Neural progenitor cell (in vitro differentiated cells): ENCODE measurements around the gene FSTL4. TPM values are rescaled to one million over a fixed set of nuclear protein-coding genes. Genes with fewer than 3 reads are reported as not detected.

ENCODE experiments used
- DNase-seq: peaks from one replicate; pipeline ENCODE4 v3.0.0-alpha.2; 2016; ENCODE audit warnings: low spot score
- H2AFZ ChIP-seq: fragments of 200-600 bp; sonication (generic); replicated peaks from 2 replicates; pipeline ENCODE4 v1.6.1; 2016; ENCODE audit warnings: antibody characterized with exemption
- H3F3A ChIP-seq: fragments of 200-600 bp; sonication (generic); 2 replicates; pipeline ENCODE4 v1.6.1; 2016; ENCODE audit warnings: antibody characterized with exemption, low read depth
- H3K27ac ChIP-seq: fragments of 200-600 bp; sonication (generic); 2 replicates; pipeline ENCODE4 v1.5.1; 2016; ENCODE audit warnings: mild to moderate bottlenecking
- H3K27me3 ChIP-seq: fragments of 200-600 bp; sonication (generic); 2 replicates; pipeline ENCODE4 v1.6.1; 2016; ENCODE audit warnings: mild to moderate bottlenecking, moderate library complexity
- H3K36me3 ChIP-seq: fragments of 200-600 bp; sonication (generic); 2 replicates; pipeline ENCODE4 v1.5.1; 2016
- H3K4me1 ChIP-seq: fragments of 200-600 bp; sonication (generic); 2 replicates; pipeline ENCODE4 v1.6.1; 2016; ENCODE audit warnings: mixed run types
- H3K4me2 ChIP-seq: fragments of 200-600 bp; sonication (generic); 2 replicates; pipeline ENCODE4 v1.6.1; 2016
- H3K4me3 ChIP-seq: fragments of 200-600 bp; sonication (generic); 2 replicates; pipeline ENCODE4 v1.5.1; 2016
- H3K79me2 ChIP-seq: fragments of 200-600 bp; sonication (generic); 2 replicates; pipeline ENCODE4 v1.6.1; 2016; ENCODE audit warnings: low read depth
- H3K9ac ChIP-seq: fragments of 200-600 bp; sonication (generic); 2 replicates; pipeline ENCODE4 v1.6.1; 2016
- H3K9me3 ChIP-seq: fragments of 200-600 bp; sonication (generic); 2 replicates; pipeline ENCODE4 v1.5.1; 2016; ENCODE audit warnings: low read depth
- H4K20me1 ChIP-seq: fragments of 200-600 bp; sonication (generic); 2 replicates; pipeline ENCODE4 v1.6.1; 2016; ENCODE audit warnings: low read depth
- H3K27ac Mint-ChIP-seq: 3 replicates; pipeline ENCODE4 v1.8.0; 2021; ENCODE audit warnings: mixed read lengths
- H3K27me3 Mint-ChIP-seq: 2 replicates; pipeline ENCODE4 v1.8.0; 2022; ENCODE audit warnings: low read depth, mild to moderate bottlenecking, inconsistent platforms, moderate library complexity, mixed read lengths; ENCODE audit not compliant: insufficient read depth
- H3K36me3 Mint-ChIP-seq: 3 replicates; pipeline ENCODE4 v1.8.0; 2021; ENCODE audit warnings: mixed read lengths
- H3K4me1 Mint-ChIP-seq: 3 replicates; pipeline ENCODE4 v1.8.0; 2021; ENCODE audit warnings: mixed read lengths
- H3K4me3 Mint-ChIP-seq: 3 replicates; pipeline ENCODE4 v1.8.0; 2021; ENCODE audit warnings: mild to moderate bottlenecking, moderate library complexity, mixed read lengths
- H3K9me3 Mint-ChIP-seq: 3 replicates; pipeline ENCODE4 v1.8.0; 2020; ENCODE audit warnings: mixed read lengths
- CTCF ChIP-seq: fragments of 200-600 bp; sonication (generic); IDR thresholded peaks from 2 replicates; pipeline ENCODE4 v1.5.1; 2017; ENCODE audit warnings: antibody characterized with exemption, mild to moderate bottlenecking
- EZH2 ChIP-seq: fragments of 200-600 bp; sonication (generic); IDR thresholded peaks from 2 replicates; pipeline ENCODE4 v1.6.1; 2017; ENCODE audit warnings: antibody characterized with exemption, mild to moderate bottlenecking, moderate library complexity
- EZH2phosphoT487 ChIP-seq: fragments of 200-600 bp; sonication (generic); IDR thresholded peaks from 2 replicates; pipeline ENCODE4 v1.6.1; 2017; ENCODE audit warnings: antibody characterized with exemption
- total RNA-seq: library from RNA; depleted of rRNA; stranded (reverse); fragments of >200 nt; gene quantifications from 2 replicates; pipeline ENCODE4 v1.2.3, GENCODE V29; 2015; ENCODE audit warnings: low replicate concordance

The FSTL4 gene
- total RNA-seq, 1 donor from 2014 or later: 0.95 TPM

GRCh38 chr5:133359861-133360260 lies 252.5 kb downstream of the FSTL4 start:
- TF ChIP-seq CTCF (no peak), EZH2 (no peak), EZH2phosphoT487 (no peak)
- H3K9me3 Mint-ChIP-seq: no peaks in the 10 kb centered on the region
- peaks cover 82% of the 10 kb centered on the region for H3K4me1 Mint-ChIP-seq
- peak overlapping the region; percentile 46 for H3K27ac Mint-ChIP-seq
- H3K9ac ChIP-seq: no peak overlapping the region
- no peaks in the 10 kb centered on the region for H3K9me3 ChIP-seq
- no peaks in the 10 kb centered on the region for H3K36me3 ChIP-seq
- H2AFZ ChIP-seq: no peak overlapping the region
- H3K36me3 Mint-ChIP-seq: no peaks in the 10 kb centered on the region
- H3K4me1 ChIP-seq: peaks cover 66% of the 10 kb centered on the region
- no peak overlapping the region for H3K4me3 ChIP-seq
- peaks cover 42% of the 10 kb centered on the region for H3F3A ChIP-seq
- H3K27me3 ChIP-seq: no peaks in the 10 kb centered on the region
- no peak overlapping the region for H3K4me3 Mint-ChIP-seq
- no peak for DNase-seq
- H3K79me2 ChIP-seq: no peaks in the 10 kb centered on the region
- peak overlapping the region; percentile 47 for H3K4me2 ChIP-seq
- no peak overlapping the region for H3K27ac ChIP-seq
- peaks cover 12% of the 10 kb centered on the region for H3K27me3 Mint-ChIP-seq
- no peaks in the 10 kb centered on the region for H4K20me1 ChIP-seq

- Histone ChIP-seq H2AFZ (no peak overlapping the region), H3F3A (peaks cover 48% of the 10 kb centered on the region), H4K20me1 (no peaks in the 10 kb centered on the region), H3K9ac (no peak overlapping the region), H3K36me3 (no peaks in the 10 kb centered on the region), H3K27ac (no peak overlapping the region), H3K4me2 (no peak overlapping the region), H3K27me3 (no peaks in the 10 kb centered on the region), H3K9me3 (no peaks in the 10 kb centered on the region), H3K4me1 (peaks cover 61% of the 10 kb centered on the region), H3K4me3 (no peak overlapping the region), H3K79me2 (no peaks in the 10 kb centered on the region)
- no peak for TF ChIP-seq EZH2
- no peak for TF ChIP-seq EZH2phosphoT487
- no peak for TF ChIP-seq CTCF
- Mint-ChIP-seq H3K4me1 (peaks cover 82% of the 10 kb centered on the region), H3K27ac (peak overlapping the region; percentile 25), H3K36me3 (no peaks in the 10 kb centered on the region), H3K9me3 (no peaks in the 10 kb centered on the region), H3K4me3 (no peak overlapping the region), H3K27me3 (peaks cover 11% of the 10 kb centered on the region)
- no peak for DNase-seq
Observed at GRCh38 chr5:133358271-133358670, 254.1 kb downstream of the FSTL4 start.

GRCh38 chr5:133357758-133358157 lies 254.6 kb downstream of the FSTL4 start:
- H3K9ac ChIP-seq: no peak overlapping the region
- no peaks in the 10 kb centered on the region for H3K36me3 Mint-ChIP-seq
- no peaks in the 10 kb centered on the region for H3K36me3 ChIP-seq
- no peak overlapping the region for H2AFZ ChIP-seq
- H3K9me3 ChIP-seq: no peaks in the 10 kb centered on the region
- DNase-seq: no peak
- no peaks in the 10 kb centered on the region for H3K79me2 ChIP-seq
- no peaks in the 10 kb centered on the region for H3K9me3 Mint-ChIP-seq
- H3K27ac ChIP-seq: no peak overlapping the region
- TF ChIP-seq CTCF: no peak
- TF ChIP-seq EZH2phosphoT487: no peak
- no peak for TF ChIP-seq EZH2
- peak overlapping the region; percentile 25 for H3K27ac Mint-ChIP-seq
- no peaks in the 10 kb centered on the region for H3K27me3 ChIP-seq
- H3K4me1 ChIP-seq: peaks cover 59% of the 10 kb centered on the region
- H3K27me3 Mint-ChIP-seq: peaks cover 11% of the 10 kb centered on the region
- no peak overlapping the region for H3K4me2 ChIP-seq
- no peaks in the 10 kb centered on the region for H4K20me1 ChIP-seq
- no peak overlapping the region for H3K4me3 ChIP-seq
- peaks cover 53% of the 10 kb centered on the region for H3F3A ChIP-seq
- H3K4me1 Mint-ChIP-seq: peaks cover 83% of the 10 kb centered on the region
- H3K4me3 Mint-ChIP-seq: no peak overlapping the region
